Neural progenitor cell (in vitro differentiated cells): ENCODE data around the gene BTBD9.

Experiments
- CTCF ChIP-seq: fragments of 200-600 bp; sonication (generic); IDR thresholded peaks from 2 replicates; pipeline ENCODE4 v1.5.1; 2017; ENCODE audit warnings: antibody characterized with exemption, mild to moderate bottlenecking
- EZH2phosphoT487 ChIP-seq: fragments of 200-600 bp; sonication (generic); IDR thresholded peaks from 2 replicates; pipeline ENCODE4 v1.6.1; 2017; ENCODE audit warnings: antibody characterized with exemption

GRCh38 chr6:38571721-38572120 is 68.0 kb downstream of the BTBD9 start:
- TF ChIP-seq EZH2phosphoT487, result no peak
- TF ChIP-seq CTCF, result no peak
